HEK293 (cell line): ENCODE measurements around the gene PCDHGC5.

Experiments
- IKZF3 ChIP-seq: fragments of 450-650 bp; IDR thresholded peaks from 2 replicates; pipeline ENCODE4 v1.5.0; 2018; ENCODE audit warnings: missing biosample characterization, mild to moderate bottlenecking, missing genetic modification characterization, moderate library complexity
- KLF9 ChIP-seq: fragments of 450-650 bp; formaldehyde crosslinking; IDR thresholded peaks from 2 replicates; pipeline ENCODE4 v1.5.1; 2016; ENCODE audit warnings: missing biosample characterization, missing genetic modification characterization, low read depth
- MYNN ChIP-seq: fragments of 450-650 bp; formaldehyde crosslinking; IDR thresholded peaks from 2 replicates; pipeline ENCODE4 v1.5.1; 2016; ENCODE audit warnings: missing biosample characterization, missing genetic modification characterization, borderline replicate concordance
- YY1 ChIP-seq: fragments of 450-650 bp; formaldehyde crosslinking; IDR thresholded peaks from 2 replicates; pipeline ENCODE4 v1.5.1; 2018; ENCODE audit warnings: missing biosample characterization, missing genetic modification characterization
- ZNF10 ChIP-seq: fragments of 450-650 bp; formaldehyde crosslinking; IDR thresholded peaks from 2 replicates; pipeline ENCODE4 v1.5.1; 2017; ENCODE audit warnings: missing biosample characterization, missing genetic modification characterization
- ZNF146 ChIP-seq: fragments of 450-650 bp; formaldehyde crosslinking; IDR thresholded peaks from 2 replicates; pipeline ENCODE4 v1.5.1; 2016; ENCODE audit warnings: missing biosample characterization, missing genetic modification characterization
- ZNF274 ChIP-seq, 2 experiments: fragments of 200-500 bp in 1 of 2; fragments of 450-650 bp in 1 of 2; sonication (Bioruptor generic) in 1 of 2; formaldehyde crosslinking in 1 of 2; IDR thresholded peaks; 2 replicates each; pipeline versions ENCODE4 v1.5.1 to v1.6.1; 2014 to 2016; ENCODE audit warnings: borderline replicate concordance in 1 of 2, inconsistent platforms in 1 of 2, low read length in 1 of 2, missing biosample characterization in 1 of 2, missing genetic modification characterization in 1 of 2
- ZNF544 ChIP-seq: fragments of 450-650 bp; formaldehyde crosslinking; IDR thresholded peaks from 2 replicates; pipeline ENCODE4 v1.5.0; 2017; ENCODE audit warnings: missing biosample characterization, missing genetic modification characterization
- ZNF560 ChIP-seq: fragments of 450-650 bp; formaldehyde crosslinking; IDR thresholded peaks from 2 replicates; pipeline ENCODE4 v1.5.1; 2017; ENCODE audit warnings: missing biosample characterization, missing genetic modification characterization, borderline replicate concordance
- ZSCAN18 ChIP-seq: fragments of 450-650 bp; formaldehyde crosslinking; IDR thresholded peaks from 2 replicates; pipeline ENCODE4 v1.5.1; 2016; ENCODE audit warnings: missing biosample characterization, missing genetic modification characterization
- TF ChIP-seq, protein P1 (sequence below): fragments of 450-650 bp; formaldehyde crosslinking; IDR thresholded peaks from 2 replicates; pipeline ENCODE4 v1.5.1; 2016; ENCODE audit warnings: missing biosample characterization, missing genetic modification characterization
- TF ChIP-seq, protein P2 (sequence below): fragments of 450-650 bp; formaldehyde crosslinking; IDR thresholded peaks from 2 replicates; pipeline ENCODE4 v1.5.1; 2016; ENCODE audit warnings: missing biosample characterization, missing genetic modification characterization
- TF ChIP-seq, protein P3 (sequence below): fragments of 450-650 bp; formaldehyde crosslinking; IDR thresholded peaks from 2 replicates; pipeline ENCODE4 v1.5.1; 2016; ENCODE audit warnings: missing biosample characterization, missing genetic modification characterization

DNA sequence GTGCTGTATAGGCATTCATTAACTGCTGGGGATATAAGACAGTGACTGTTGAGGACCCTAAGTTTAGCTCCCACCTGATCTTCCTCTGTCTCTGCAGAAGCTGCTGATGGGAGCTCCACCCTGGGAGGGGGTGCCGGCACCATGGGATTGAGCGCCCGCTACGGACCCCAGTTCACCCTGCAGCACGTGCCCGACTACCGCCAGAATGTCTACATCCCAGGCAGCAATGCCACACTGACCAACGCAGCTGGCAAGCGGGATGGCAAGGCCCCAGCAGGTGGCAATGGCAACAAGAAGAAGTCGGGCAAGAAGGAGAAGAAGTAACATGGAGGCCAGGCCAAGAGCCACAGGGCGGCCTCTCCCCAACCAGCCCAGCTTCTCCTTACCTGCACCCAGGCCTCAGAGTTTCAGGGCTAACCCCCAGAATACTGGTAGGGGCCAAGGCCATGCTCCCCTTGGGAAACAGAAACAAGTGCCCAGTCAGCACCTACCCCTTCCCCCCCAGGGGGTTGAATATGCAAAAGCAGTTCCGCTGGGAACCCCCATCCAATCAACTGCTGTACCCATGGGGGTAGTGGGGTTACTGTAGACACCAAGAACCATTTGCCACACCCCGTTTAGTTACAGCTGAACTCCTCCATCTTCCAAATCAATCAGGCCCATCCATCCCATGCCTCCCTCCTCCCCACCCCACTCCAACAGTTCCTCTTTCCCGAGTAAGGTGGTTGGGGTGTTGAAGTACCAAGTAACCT lies 22.1 kb downstream of the PCDHGC5 start:
- TF ChIP-seq, protein P1, sequence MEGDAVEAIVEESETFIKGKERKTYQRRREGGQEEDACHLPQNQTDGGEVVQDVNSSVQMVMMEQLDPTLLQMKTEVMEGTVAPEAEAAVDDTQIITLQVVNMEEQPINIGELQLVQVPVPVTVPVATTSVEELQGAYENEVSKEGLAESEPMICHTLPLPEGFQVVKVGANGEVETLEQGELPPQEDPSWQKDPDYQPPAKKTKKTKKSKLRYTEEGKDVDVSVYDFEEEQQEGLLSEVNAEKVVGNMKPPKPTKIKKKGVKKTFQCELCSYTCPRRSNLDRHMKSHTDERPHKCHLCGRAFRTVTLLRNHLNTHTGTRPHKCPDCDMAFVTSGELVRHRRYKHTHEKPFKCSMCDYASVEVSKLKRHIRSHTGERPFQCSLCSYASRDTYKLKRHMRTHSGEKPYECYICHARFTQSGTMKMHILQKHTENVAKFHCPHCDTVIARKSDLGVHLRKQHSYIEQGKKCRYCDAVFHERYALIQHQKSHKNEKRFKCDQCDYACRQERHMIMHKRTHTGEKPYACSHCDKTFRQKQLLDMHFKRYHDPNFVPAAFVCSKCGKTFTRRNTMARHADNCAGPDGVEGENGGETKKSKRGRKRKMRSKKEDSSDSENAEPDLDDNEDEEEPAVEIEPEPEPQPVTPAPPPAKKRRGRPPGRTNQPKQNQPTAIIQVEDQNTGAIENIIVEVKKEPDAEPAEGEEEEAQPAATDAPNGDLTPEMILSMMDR (tag by site-specific recombination) = no peak
- TF ChIP-seq ZNF544 (no peak), KLF9 (tag by site-specific recombination) (no peak), IKZF3 (no peak), ZNF560 (tag by site-specific recombination) (no peak), YY1 (no peak), MYNN (tag by site-specific recombination) (no peak), ZSCAN18 (tag by site-specific recombination) (no peak), ZNF10 (no peak), ZNF146 (tag by site-specific recombination) (no peak), ZNF274 (IDR thresholded peaks at IDR 0.05; ENCODE audit: low read length) (no peak), ZNF274 (tag by site-specific recombination; IDR thresholded peaks at IDR 0.05; ENCODE audit: borderline replicate concordance) (no peak)
- TF ChIP-seq, protein P2, sequence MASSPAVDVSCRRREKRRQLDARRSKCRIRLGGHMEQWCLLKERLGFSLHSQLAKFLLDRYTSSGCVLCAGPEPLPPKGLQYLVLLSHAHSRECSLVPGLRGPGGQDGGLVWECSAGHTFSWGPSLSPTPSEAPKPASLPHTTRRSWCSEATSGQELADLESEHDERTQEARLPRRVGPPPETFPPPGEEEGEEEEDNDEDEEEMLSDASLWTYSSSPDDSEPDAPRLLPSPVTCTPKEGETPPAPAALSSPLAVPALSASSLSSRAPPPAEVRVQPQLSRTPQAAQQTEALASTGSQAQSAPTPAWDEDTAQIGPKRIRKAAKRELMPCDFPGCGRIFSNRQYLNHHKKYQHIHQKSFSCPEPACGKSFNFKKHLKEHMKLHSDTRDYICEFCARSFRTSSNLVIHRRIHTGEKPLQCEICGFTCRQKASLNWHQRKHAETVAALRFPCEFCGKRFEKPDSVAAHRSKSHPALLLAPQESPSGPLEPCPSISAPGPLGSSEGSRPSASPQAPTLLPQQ (tag by site-specific recombination) = no peak
- TF ChIP-seq, protein P3, sequence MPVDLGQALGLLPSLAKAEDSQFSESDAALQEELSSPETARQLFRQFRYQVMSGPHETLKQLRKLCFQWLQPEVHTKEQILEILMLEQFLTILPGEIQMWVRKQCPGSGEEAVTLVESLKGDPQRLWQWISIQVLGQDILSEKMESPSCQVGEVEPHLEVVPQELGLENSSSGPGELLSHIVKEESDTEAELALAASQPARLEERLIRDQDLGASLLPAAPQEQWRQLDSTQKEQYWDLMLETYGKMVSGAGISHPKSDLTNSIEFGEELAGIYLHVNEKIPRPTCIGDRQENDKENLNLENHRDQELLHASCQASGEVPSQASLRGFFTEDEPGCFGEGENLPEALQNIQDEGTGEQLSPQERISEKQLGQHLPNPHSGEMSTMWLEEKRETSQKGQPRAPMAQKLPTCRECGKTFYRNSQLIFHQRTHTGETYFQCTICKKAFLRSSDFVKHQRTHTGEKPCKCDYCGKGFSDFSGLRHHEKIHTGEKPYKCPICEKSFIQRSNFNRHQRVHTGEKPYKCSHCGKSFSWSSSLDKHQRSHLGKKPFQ (tag by site-specific recombination) = no peak
